GM11168 (cell line): Measurements from ENCODE around the gene TDP1.
"Not testable (repeated sequence)": the region's sequence is repeated elsewhere in the genome, so short reads cannot be mapped to it uniquely, and the experiment has no call there.

Experiments used
- in situ Hi-C: fragments of 300-500 bp; cut with MboI; formaldehyde crosslinking; loops from one replicate; pipeline ENCODE4 v1.12.0; 2022; ENCODE audit warnings: low sequenced_read_pairs; ENCODE audit not compliant: unreplicated experiment

The TDP1 gene

GRCh38 chr14:90079576-90079975 lies 123.8 kb downstream of the TDP1 start:
- in situ Hi-C loops: no loop called here

GRCh38 chr14:90087433-90087832 lies 131.7 kb downstream of the TDP1 start:
- in situ Hi-C loops: no loop called here

- in situ Hi-C loops: no loop called here
Observed at GRCh38 chr14:90088176-90088575, 132.4 kb downstream of the TDP1 start.

GRCh38 chr14:90089486-90089885 lies 133.8 kb downstream of the TDP1 start:
- in situ Hi-C loops: not testable (repeated sequence)

- in situ Hi-C loops: no loop called here
Observed at GRCh38 chr14:90091393-90091792, 135.7 kb downstream of the TDP1 start.

- in situ Hi-C loops: no loop called here
Observed at GRCh38 chr14:90093942-90094595, 138.3 kb downstream of the TDP1 start.
